ENCODE measurements around the gene BRCA2. TPM values are rescaled to one million over a fixed set of nuclear protein-coding genes. Genes with fewer than 3 reads are reported as not detected.
A peak's percentile ranks its signal among the peaks of the same experiment; 100 is the strongest.

The BRCA2 gene
- total RNA-seq, 2 donors from 2014 or later: 1.8 to 2.8 TPM

- DNase-seq (ENCODE audit: low spot score): no peak
- intact Hi-C loops (cut with DNase I): no loop called here
These were observed 102.7 kb downstream of the BRCA2 start for GRCh38 chr13:32417995-32418394.

DNA sequence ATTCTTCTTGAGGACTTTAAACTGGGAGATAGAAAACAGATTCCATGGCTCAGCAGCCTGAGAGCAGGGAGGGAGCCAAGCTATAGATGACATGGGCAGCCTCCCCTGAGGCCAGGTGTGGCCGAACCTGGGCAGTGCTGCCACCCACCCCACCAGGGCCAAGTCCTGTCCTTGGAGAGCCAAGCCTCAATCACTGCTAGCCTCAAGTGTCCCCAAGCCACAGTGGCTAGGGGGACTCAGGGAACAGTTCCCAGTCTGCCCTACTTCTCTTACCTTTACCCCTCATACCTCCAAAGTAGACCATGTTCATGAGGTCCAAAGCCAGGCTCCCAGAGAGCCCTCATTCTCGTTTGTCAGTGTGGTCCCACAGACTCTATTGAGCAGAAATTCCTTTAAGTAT is 104.6 kb downstream of the BRCA2 start:
- intact Hi-C loops (cut with DNase I): no loop called here

GRCh38 chr13:32423592-32423991 is 108.3 kb downstream of the BRCA2 start:
- intact Hi-C loops (cut with DNase I): no loop called here
- DNase-seq (ENCODE audit: low spot score): no peak

More for the DNA sequence above, 104.6 kb downstream of the BRCA2 start:
- no peak for DNase-seq (ENCODE audit: low spot score)

- intact Hi-C loops (cut with DNase I): no loop called here
- no peak for DNase-seq (ENCODE audit: low spot score)
These were observed 109.8 kb downstream of the BRCA2 start for GRCh38 chr13:32425158-32425557.

- intact Hi-C loops (cut with DNase I): no loop called here
- DNase-seq (ENCODE audit: low spot score): no peak
These were observed 111.1 kb downstream of the BRCA2 start for GRCh38 chr13:32426191-32426989.

GRCh38 chr13:32426990-32427851 is 111.9 kb downstream of the BRCA2 start:
- intact Hi-C loops (cut with DNase I): no loop called here
- DNase-seq (ENCODE audit: low spot score): peak; percentile 85

- peak; percentile 90 for DNase-seq (ENCODE audit: low spot score)
- intact Hi-C loops (cut with DNase I): no loop called here
These were observed 112.7 kb downstream of the BRCA2 start, which contains the start of gene N4BP2L1 for GRCh38 chr13:32427852-32428580. TSS of gene N4BP2L1 (minus strand) at chr13:32428130. CDS start at chr13:32428082, 48 bp downstream.

DNA sequence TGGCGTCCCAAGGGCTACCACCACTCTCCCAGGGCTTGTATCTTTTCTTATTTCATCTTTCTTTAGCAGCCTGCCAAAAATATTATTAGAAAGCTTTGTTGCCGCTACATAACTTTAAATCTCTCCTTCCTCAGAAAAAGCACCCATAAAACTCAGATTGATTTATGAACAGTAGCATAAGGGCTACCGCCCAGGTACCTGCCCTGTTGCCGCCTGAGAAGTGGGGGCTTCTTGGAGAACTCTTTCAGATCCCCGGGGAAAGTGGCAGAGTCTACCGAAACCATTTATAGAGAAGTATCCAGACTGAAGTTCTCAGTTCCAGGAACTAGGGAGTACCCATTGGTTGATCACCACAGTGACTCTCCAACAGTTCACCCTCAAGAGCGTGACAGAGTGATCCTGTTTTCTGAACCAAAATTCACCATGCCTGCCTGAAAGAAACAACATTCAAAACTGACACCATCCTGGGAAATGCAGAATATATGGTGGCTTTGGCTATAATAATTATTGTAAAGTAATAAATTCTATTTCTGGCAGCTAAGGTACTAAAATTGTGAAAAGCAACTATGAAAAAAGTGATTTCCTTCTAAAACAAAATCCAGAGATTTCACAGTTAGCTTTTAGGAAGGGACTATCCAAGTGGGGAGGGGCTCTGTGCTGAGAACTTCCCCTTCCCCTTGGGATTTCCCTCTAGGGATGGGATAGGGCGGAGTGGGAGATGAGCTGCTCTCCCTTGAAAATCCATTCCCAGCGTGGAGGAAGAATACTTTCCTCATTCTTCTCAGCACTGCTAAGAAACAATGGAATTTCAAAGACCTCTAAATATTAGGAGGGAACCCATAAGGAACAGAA is 113.5 kb downstream of the BRCA2 start:
- no peak for DNase-seq (ENCODE audit: low spot score)
- intact Hi-C loops (cut with DNase I): no loop called here

DNA sequence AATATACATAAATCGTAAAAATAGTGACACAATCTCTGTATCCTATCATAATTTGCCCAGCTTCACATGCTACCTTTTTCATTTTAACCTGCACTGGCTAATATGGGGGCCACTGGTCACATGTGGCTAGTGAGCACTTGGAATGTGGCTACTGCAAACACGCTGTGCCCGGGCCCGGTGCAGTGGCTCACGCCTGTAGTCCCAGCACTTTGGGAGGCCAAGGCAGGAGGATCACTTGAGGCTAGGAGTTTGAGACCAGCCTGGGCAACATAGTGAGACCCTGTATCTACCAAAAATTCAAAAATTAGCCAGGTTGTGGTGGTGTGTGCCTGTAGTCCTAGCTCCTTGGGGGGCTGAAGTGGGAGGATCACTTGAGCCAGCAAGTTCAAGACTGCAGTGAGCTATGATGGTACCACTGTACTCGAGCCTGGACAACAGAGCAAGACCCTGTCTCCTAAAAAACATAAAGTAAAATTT is 114.2 kb downstream of the BRCA2 start:
- DNase-seq (ENCODE audit: low spot score): no peak
- intact Hi-C loops (cut with DNase I): no loop called here

DNA sequence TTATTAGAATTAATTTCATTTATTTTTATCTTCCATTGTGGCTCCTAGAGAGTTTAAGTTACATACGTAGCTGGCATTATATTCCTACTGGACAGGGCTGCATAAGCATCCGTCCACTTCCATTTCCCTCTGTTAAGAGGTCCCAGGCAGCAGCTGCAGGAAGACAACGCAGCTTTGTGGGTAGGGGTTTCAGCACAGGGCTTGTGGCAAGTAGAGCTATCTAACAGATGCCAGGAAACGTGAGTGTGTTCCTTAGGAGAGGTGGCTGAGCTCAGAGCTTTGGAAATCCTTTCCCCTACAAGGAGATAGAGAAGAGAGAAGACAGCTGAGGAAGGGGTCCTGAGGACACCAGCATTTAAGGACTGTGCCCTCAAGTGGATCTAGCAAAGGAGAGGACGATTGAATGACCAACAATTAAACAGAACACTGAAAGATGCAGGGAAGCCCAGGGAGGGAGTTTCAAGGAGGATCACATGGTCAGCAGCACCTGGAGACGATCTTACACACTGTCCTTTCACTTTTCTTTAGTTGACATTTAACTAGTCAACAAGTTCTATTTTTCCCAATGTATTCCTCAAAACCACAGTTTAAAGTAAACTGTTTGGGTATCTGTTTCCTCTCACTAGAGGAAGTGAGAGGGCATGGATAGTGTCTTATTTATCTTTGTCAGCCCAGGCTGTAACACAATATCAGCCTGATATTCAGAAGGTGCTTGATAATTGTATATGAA is 114.9 kb downstream of the BRCA2 start:
- no peak for DNase-seq (ENCODE audit: low spot score)
- intact Hi-C loops (cut with DNase I): no loop called here

DNA sequence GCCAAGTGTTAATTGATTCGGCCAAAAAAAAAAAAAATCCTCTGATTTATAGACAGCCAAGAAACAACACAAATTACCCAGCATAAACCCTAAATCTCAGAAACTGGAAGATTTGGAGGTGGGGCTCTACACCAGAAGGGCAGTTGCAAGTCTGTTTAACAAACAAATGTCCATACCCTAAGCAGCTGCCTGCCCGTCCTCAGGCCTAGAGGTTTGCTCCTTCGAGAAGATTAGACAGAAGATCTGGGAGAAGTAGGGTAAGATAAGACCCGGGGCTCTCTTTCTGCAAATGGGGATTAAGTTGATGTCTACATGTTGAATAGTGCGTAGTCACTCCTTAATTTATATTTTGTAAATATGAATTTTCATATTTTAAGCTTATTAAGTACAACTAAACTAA is 116.1 kb downstream of the BRCA2 start:
- DNase-seq (ENCODE audit: low spot score): no peak
- intact Hi-C loops (cut with DNase I): no loop called here

- intact Hi-C loops (cut with DNase I): no loop called here
- DNase-seq (ENCODE audit: low spot score): no peak
These were observed 117.5 kb downstream of the BRCA2 start for GRCh38 chr13:32432856-32433255.

GRCh38 chr13:32438871-32439270 is 123.6 kb downstream of the BRCA2 start:
- intact Hi-C loops (cut with DNase I): no loop called here
- no peak for DNase-seq (ENCODE audit: low spot score)

- no peak for DNase-seq (ENCODE audit: low spot score)
- intact Hi-C loops (cut with DNase I): no loop called here
These were observed 127.8 kb downstream of the BRCA2 start for GRCh38 chr13:32443111-32443510.

DNA sequence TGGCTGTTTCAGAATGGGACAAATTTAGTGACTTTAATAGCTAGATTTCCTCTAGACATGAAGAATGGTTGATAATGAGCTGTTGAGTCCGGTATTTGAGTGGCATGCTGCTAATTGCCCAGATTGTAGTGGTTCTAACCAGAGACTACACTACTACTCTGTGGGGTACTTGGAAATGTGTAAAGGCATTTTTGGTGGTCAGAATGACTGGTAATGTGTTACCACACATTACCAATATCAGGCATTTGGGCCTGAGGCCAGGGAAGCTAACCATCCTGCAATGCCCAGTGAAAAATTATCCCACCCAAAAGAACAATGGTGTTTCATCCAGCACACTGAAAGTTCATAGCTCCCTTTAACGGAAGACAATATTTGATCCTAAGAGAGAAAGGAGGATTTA is 130.2 kb downstream of the BRCA2 start:
- no peak for DNase-seq (ENCODE audit: low spot score)
- intact Hi-C loops (cut with DNase I): no loop called here

- intact Hi-C loops (cut with DNase I): no loop called here
These were observed 130.9 kb downstream of the BRCA2 start for GRCh38 chr13:32446220-32446619.

DNA sequence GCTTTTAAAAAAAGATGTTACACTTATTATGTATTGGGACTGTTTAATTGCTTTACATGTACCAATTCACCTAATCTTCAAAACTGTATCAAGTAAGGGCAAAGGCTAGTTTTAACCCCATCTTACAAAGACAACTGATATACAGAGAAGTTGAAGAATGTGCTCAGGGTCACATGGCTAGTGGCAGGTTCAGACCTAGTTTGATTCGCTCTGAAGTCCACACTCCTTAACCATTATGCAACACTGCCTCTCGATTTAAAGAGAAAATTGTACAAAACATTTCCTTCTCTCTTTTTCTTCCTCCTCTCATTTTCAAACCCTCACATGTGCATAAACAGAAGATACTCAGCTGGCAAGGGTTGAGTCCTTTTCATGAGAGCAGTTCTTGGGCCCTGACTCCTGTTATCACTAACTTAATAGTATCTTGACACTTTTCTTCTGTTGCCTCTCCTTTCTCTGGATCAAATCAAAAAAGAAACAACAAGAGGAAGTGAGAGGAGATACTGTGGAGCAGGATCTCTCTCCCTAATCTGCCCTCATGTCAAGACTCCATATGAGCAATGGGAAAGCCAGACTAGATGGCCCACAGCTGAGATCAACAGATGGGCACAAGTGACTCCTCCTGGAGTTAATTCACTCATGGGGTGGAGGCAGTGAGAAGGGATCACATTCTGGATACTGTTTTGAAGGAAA is 131.6 kb downstream of the BRCA2 start:
- DNase-seq (ENCODE audit: low spot score): no peak
- intact Hi-C loops (cut with DNase I): no loop called here

More at GRCh38 chr13:32446220-32446619, 130.9 kb downstream of the BRCA2 start:
- no peak for DNase-seq (ENCODE audit: low spot score)

Measured in posterior vena cava (tissue), 2 donors.